ENCODE measurements around the gene RPS27.

RPS27 gene

DNA sequence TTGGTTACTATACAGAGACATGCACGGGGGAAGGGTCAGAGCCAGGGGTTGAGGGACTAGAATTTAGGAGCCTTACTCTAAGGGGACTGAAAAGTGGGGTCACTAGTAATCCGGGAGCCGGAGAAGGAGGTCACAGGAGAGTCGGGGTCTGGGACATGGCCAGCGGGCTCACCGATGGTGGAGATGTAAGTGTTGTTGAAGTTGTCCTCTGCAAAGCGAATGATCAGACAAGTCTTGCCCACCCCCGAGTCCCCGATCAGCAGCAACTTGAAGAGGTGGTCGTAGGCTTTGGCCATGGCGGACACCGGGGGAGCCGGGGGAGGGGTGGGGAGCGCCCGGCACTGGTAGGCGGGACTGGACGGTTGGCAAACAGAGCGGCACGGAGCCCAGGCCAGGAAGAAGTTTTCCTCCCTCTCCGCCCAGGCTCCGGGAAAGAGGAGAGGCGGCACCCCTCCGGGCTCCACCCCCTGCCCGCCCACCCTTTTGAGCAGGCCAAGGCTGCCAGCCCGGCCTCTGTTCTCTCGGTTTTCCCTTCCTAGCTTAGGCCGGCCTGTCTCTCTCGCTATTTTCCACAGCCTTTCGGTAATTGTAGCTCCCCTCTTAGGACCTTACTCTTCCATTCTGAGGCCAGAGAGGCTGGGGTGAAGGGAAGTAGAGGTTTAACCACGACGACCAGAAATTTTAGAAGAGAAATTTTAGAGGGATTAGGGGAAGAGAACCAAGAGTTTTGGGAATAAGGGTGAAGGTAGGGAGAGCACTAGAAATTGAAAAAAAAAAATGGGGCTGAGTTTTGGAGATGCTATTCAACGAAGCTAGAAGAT, 4.4 kb upstream of the RPS27 start, which contains the start of gene RAB13:
TSS of gene RAB13 (minus strand) at position 399 of the 821 bp plus-strand sequence. CDS start at position 296, 103 bp downstream.
- TF ChIP-seq POLR2AphosphoS5 (IDR thresholded peaks at IDR 0.05; ENCODE audit: low read depth, low read length) (peak; percentile 70), FOXP2 (optimal IDR thresholded peaks at IDR 0.05; ENCODE audit: borderline replicate concordance, extremely low read depth, extremely low read length, insufficient read depth) (no peak), TAF1 (IDR thresholded peaks at IDR 0.05; ENCODE audit: borderline replicate concordance, insufficient read depth, low read length) (peak; percentile 43; the same call in 1 of the 2 replicates), SIN3A (IDR thresholded peaks at IDR 0.05; ENCODE audit: borderline replicate concordance, insufficient read depth, low read length) (peak; percentile 47; the same call in 1 of the 2 replicates)
- TF ChIP-seq, protein P1, sequence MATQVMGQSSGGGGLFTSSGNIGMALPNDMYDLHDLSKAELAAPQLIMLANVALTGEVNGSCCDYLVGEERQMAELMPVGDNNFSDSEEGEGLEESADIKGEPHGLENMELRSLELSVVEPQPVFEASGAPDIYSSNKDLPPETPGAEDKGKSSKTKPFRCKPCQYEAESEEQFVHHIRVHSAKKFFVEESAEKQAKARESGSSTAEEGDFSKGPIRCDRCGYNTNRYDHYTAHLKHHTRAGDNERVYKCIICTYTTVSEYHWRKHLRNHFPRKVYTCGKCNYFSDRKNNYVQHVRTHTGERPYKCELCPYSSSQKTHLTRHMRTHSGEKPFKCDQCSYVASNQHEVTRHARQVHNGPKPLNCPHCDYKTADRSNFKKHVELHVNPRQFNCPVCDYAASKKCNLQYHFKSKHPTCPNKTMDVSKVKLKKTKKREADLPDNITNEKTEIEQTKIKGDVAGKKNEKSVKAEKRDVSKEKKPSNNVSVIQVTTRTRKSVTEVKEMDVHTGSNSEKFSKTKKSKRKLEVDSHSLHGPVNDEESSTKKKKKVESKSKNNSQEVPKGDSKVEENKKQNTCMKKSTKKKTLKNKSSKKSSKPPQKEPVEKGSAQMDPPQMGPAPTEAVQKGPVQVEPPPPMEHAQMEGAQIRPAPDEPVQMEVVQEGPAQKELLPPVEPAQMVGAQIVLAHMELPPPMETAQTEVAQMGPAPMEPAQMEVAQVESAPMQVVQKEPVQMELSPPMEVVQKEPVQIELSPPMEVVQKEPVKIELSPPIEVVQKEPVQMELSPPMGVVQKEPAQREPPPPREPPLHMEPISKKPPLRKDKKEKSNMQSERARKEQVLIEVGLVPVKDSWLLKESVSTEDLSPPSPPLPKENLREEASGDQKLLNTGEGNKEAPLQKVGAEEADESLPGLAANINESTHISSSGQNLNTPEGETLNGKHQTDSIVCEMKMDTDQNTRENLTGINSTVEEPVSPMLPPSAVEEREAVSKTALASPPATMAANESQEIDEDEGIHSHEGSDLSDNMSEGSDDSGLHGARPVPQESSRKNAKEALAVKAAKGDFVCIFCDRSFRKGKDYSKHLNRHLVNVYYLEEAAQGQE (IDR thresholded peaks at IDR 0.05; ENCODE audit: insufficient read depth in 1 of 2, low read depth in 2 of 2, low read length in 2 of 2) = no peak

DNA sequence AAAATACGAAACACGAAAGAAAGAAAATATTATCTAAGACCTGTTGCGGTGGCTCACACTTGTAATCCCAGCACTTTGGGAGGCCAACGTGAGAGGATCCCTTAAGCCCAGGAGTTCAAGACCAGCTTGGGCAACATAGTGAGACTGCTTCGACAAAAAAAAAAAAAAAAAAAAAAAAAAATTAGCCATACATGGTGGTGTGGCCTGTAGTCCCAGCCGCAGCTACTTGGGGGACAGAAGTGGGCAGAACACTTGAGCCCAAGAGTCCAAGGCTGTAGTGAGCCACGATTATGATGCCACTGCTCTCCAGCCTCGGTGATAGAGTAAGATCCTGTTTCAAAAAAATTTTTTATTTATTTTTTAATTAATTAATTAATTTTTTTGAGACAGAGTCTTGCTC, 2.9 kb upstream of the RPS27 start:
- TF ChIP-seq FOXP2 (optimal IDR thresholded peaks at IDR 0.05; ENCODE audit: borderline replicate concordance, extremely low read depth, extremely low read length, insufficient read depth) (no peak), POLR2AphosphoS5 (IDR thresholded peaks at IDR 0.05; ENCODE audit: low read depth, low read length) (no peak), SIN3A (IDR thresholded peaks at IDR 0.05; ENCODE audit: borderline replicate concordance, insufficient read depth, low read length) (no peak), TAF1 (IDR thresholded peaks at IDR 0.05; ENCODE audit: borderline replicate concordance, insufficient read depth, low read length) (no peak)
- TF ChIP-seq, protein P1 (IDR thresholded peaks at IDR 0.05; ENCODE audit: insufficient read depth in 1 of 2, low read depth in 2 of 2, low read length in 2 of 2) = no peak

DNA sequence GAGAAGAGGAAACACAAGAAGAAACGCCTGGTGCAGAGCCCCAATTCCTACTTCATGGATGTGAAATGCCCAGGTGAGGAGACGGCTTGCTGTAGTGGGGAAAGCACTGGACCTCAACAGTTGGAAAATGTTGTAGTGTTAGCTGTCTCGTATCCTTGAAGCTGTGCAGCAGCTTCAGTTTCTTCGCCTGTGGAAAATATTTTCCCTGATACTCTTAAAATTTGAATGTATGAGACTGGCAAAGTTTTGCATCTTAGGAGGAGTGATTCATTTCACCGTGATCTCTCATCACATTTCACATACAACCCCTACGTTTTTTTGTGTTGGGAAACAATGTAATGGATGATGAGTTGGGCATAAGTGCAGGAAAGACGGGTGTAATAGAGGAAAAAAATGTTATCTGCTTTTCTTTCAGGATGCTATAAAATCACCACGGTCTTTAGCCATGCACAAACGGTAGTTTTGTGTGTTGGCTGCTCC, 629 bp downstream of the RPS27 start:
- TF ChIP-seq SIN3A (IDR thresholded peaks at IDR 0.05; ENCODE audit: borderline replicate concordance, insufficient read depth, low read length) (no peak), POLR2AphosphoS5 (IDR thresholded peaks at IDR 0.05; ENCODE audit: low read depth, low read length) (no peak), TAF1 (IDR thresholded peaks at IDR 0.05; ENCODE audit: borderline replicate concordance, insufficient read depth, low read length) (no peak), FOXP2 (optimal IDR thresholded peaks at IDR 0.05; ENCODE audit: borderline replicate concordance, extremely low read depth, extremely low read length, insufficient read depth) (no peak)
- TF ChIP-seq, protein P1 (IDR thresholded peaks at IDR 0.05; ENCODE audit: insufficient read depth in 1 of 2, low read depth in 2 of 2, low read length in 2 of 2) = no peak

DNA sequence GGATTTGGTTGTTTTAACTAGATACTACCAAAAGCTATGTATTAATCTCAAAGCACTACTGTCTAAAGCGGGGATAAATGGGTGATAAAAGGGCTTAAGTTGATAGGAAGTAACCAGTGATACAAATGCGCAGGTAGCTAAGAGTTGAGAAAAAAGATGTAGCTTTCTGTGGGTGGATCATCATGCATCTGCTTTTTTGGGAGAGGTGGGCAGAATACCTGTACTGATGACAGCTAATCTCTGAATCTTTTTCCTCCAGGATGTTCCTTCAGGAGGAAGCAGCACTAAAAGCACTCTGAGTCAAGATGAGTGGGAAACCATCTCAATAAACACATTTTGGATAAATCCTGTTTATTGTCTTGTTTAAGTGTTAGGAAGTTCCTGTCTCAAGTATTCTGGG, 1.2 kb downstream of the RPS27 start:
- TF ChIP-seq POLR2AphosphoS5 (IDR thresholded peaks at IDR 0.05; ENCODE audit: low read depth, low read length) (no peak; the same call in 1 of the 2 replicates), FOXP2 (optimal IDR thresholded peaks at IDR 0.05; ENCODE audit: borderline replicate concordance, extremely low read depth, extremely low read length, insufficient read depth) (no peak), TAF1 (IDR thresholded peaks at IDR 0.05; ENCODE audit: borderline replicate concordance, insufficient read depth, low read length) (no peak), SIN3A (IDR thresholded peaks at IDR 0.05; ENCODE audit: borderline replicate concordance, insufficient read depth, low read length) (no peak)
- TF ChIP-seq, protein P1 (IDR thresholded peaks at IDR 0.05; ENCODE audit: insufficient read depth in 1 of 2, low read depth in 2 of 2, low read length in 2 of 2) = no peak

Measured in PFSK-1 (cell line).